WTC11 (cell line): ENCODE measurements around the gene TMEM108. TPM values are rescaled to one million over a fixed set of nuclear protein-coding genes. Genes with fewer than 3 reads are reported as not detected.

Experiments
- ATAC-seq: fragments of 200-7000 bp; cut with Tn5 transposase; 2 replicates; pipeline ENCODE4 v1.10.0; 2021; ENCODE audit warnings: mild to moderate bottlenecking, moderate library complexity
- CTCF ChIA-PET: fragments of 300-600 bp; sonication (Branson Sonifier 250); formaldehyde crosslinking; loops from one replicate; lab custom pipeline; 2021; ENCODE audit warnings: antibody characterized with exemption; lab: Charles Lee
- POLR2A ChIA-PET: fragments of 350-600 bp; sonication (Branson Sonifier 250); formaldehyde crosslinking; loops from one replicate; lab custom pipeline; 2021; ENCODE audit warnings: antibody characterized with exemption; lab: Charles Lee
- DNase-seq: peaks from one replicate; pipeline ENCODE4 v3.0.0; 2021; ENCODE audit warnings: low spot score
- H3K27ac Mint-ChIP-seq: 2 replicates; pipeline ENCODE4 v1.8.0; 2021; ENCODE audit warnings: mixed read lengths
- H3K27me3 Mint-ChIP-seq: 2 replicates; pipeline ENCODE4 v1.8.0; 2021; ENCODE audit warnings: low read depth, mild to moderate bottlenecking, moderate library complexity, mixed read lengths
- H3K36me3 Mint-ChIP-seq: 2 replicates; pipeline ENCODE4 v1.8.0; 2021; ENCODE audit warnings: mixed read lengths
- H3K4me1 Mint-ChIP-seq: 2 replicates; pipeline ENCODE4 v1.8.0; 2022; ENCODE audit warnings: mixed read lengths
- H3K4me3 Mint-ChIP-seq: 2 replicates; pipeline ENCODE4 v1.8.0; 2021; ENCODE audit warnings: mild to moderate bottlenecking, moderate library complexity, mixed read lengths
- H3K9me3 Mint-ChIP-seq: 2 replicates; pipeline ENCODE4 v1.8.0; 2021; ENCODE audit warnings: mixed read lengths
- AR ChIP-seq: fragments of 250-450 bp; sonication (Bioruptor Pico); IDR thresholded peaks from 2 replicates; pipeline ENCODE4 v1.9.0; 2021; ENCODE audit warnings: mild to moderate bottlenecking
- E2F5 ChIP-seq: sonication (generic); formaldehyde crosslinking; IDR thresholded peaks from 2 replicates; pipeline ENCODE4 v1.8.1; 2022; ENCODE audit warnings: mild to moderate bottlenecking, moderate library complexity, missing genetic modification reagents
- ELF4 ChIP-seq: sonication (generic); formaldehyde crosslinking; IDR thresholded peaks from 2 replicates; pipeline ENCODE4 v1.8.1; 2022; ENCODE audit warnings: low read depth, mild to moderate bottlenecking, moderate library complexity, missing genetic modification reagents
- ETV6 ChIP-seq: sonication (generic); formaldehyde crosslinking; IDR thresholded peaks from 2 replicates; pipeline ENCODE4 v1.8.1; 2022; ENCODE audit warnings: mild to moderate bottlenecking, missing genetic modification reagents
- FOXJ3 ChIP-seq: sonication (generic); formaldehyde crosslinking; IDR thresholded peaks from 2 replicates; pipeline ENCODE4 v1.9.0; 2021; ENCODE audit warnings: missing genetic modification reagents, mild to moderate bottlenecking, borderline replicate concordance
- FOXP1 ChIP-seq: sonication (generic); formaldehyde crosslinking; IDR thresholded peaks from 2 replicates; pipeline ENCODE4 v1.8.0; 2022; ENCODE audit warnings: missing genetic modification reagents, mild to moderate bottlenecking, moderate library complexity, borderline replicate concordance
- HMGA2 ChIP-seq: fragments of 250-450 bp; sonication (Bioruptor Pico); IDR thresholded peaks from 2 replicates; pipeline ENCODE4 v1.4.0; 2021; ENCODE audit warnings: mild to moderate bottlenecking, moderate library complexity
- IRF1 ChIP-seq: sonication (generic); formaldehyde crosslinking; IDR thresholded peaks from 2 replicates; pipeline ENCODE4 v1.8.0; 2023; ENCODE audit warnings: missing genetic modification reagents
- SMAD3 ChIP-seq: sonication (generic); formaldehyde crosslinking; IDR thresholded peaks from 2 replicates; pipeline ENCODE4 v1.8.0; 2022; ENCODE audit warnings: missing genetic modification reagents, mild to moderate bottlenecking, borderline replicate concordance
- TCF7 ChIP-seq: sonication (generic); formaldehyde crosslinking; IDR thresholded peaks from 2 replicates; pipeline ENCODE4 v1.8.0; 2022; ENCODE audit warnings: mild to moderate bottlenecking, low read depth, missing genetic modification reagents, moderate library complexity
- TEAD4 ChIP-seq: sonication (generic); formaldehyde crosslinking; IDR thresholded peaks from 2 replicates; pipeline ENCODE4 v1.8.0; 2022; ENCODE audit warnings: mild to moderate bottlenecking, missing genetic modification reagents
- TP53 ChIP-seq: sonication (generic); formaldehyde crosslinking; IDR thresholded peaks from 2 replicates; pipeline ENCODE4 v1.8.1; 2023; ENCODE audit warnings: mild to moderate bottlenecking, missing genetic modification reagents
- USF2 ChIP-seq: sonication (generic); formaldehyde crosslinking; IDR thresholded peaks from 2 replicates; pipeline ENCODE4 v1.8.1; 2023; ENCODE audit warnings: mild to moderate bottlenecking, missing genetic modification reagents, moderate library complexity
- ZBTB21 ChIP-seq: sonication (generic); formaldehyde crosslinking; IDR thresholded peaks from 2 replicates; pipeline ENCODE4 v1.8.1; 2023; ENCODE audit warnings: mild to moderate bottlenecking, missing genetic modification reagents, borderline replicate concordance
- ZNF423 ChIP-seq: fragments of 250-450 bp; sonication (Bioruptor Pico); IDR thresholded peaks from 2 replicates; pipeline ENCODE4 v2.1.2; 2022; ENCODE audit warnings: mild to moderate bottlenecking, moderate library complexity
- ZNF425 ChIP-seq: fragments of 250-450 bp; sonication (Bioruptor Pico); conservative IDR thresholded peaks from 2 replicates; pipeline ENCODE4 v1.9.0; 2021; ENCODE audit warnings: mild to moderate bottlenecking
- total RNA-seq: library from RNA; stranded (reverse); gene quantifications from 3 replicates; pipeline ENCODE4 v1.2.3, GENCODE V29; 2021
- TF ChIP-seq, protein P1 (sequence below): fragments of 250-450 bp; sonication (Bioruptor Pico); IDR thresholded peaks from 2 replicates; pipeline ENCODE4 v1.9.0; 2021; ENCODE audit warnings: moderate library complexity, mild to moderate bottlenecking, inconsistent platforms, borderline replicate concordance

Gene TMEM108
- total RNA-seq, 1 experiment from 2014 or later = 14.7 TPM

GRCh38 chr3:133054586-133054985 is 16.4 kb downstream of the TMEM108 start (continued):
- TF ChIP-seq USF2 (CRISPR knock-in tag) = no peak
- TF ChIP-seq, all 79 proteins: peak for 0

GRCh38 chr3:133055339-133055738 is 17.1 kb downstream of the TMEM108 start:
- H3K27me3 Mint-ChIP-seq = no peaks in the 10 kb centered on the region
- TF ChIP-seq ZNF425 = no peak
- TF ChIP-seq TCF7 = no peak
- TF ChIP-seq HMGA2 (CRISPR knock-in tag) = no peak
- no peak for TF ChIP-seq E2F5 (CRISPR knock-in tag)
- TF ChIP-seq ZNF423 (CRISPR knock-in tag) = no peak
- no peak for TF ChIP-seq ETV6 (CRISPR knock-in tag)
- TF ChIP-seq, protein P1, sequence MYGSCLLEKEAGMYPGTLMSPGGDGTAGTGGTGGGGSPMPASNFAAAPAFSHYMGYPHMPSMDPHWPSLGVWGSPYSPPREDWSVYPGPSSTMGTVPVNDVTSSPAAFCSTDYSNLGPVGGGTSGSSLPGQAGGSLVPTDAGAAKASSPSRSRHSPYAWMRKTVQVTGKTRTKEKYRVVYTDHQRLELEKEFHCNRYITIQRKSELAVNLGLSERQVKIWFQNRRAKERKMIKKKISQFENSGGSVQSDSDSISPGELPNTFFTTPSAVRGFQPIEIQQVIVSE (CRISPR knock-in tag) = no peak
- TF ChIP-seq TEAD4 (CRISPR knock-in tag) = no peak
- no peak for TF ChIP-seq AR (CRISPR knock-in tag)
- no peak for TF ChIP-seq SMAD3 (CRISPR knock-in tag)
- TF ChIP-seq TP53 (CRISPR knock-in tag) = no peak
- no peak for TF ChIP-seq FOXJ3
- TF ChIP-seq IRF1 = no peak
- no peak for TF ChIP-seq FOXP1 (CRISPR knock-in tag)
- no peak for TF ChIP-seq ELF4
- no peak for TF ChIP-seq ZBTB21 (CRISPR knock-in tag)
- CTCF ChIA-PET = interaction anchor here (1.9 kb wide), 1 partner anchor 14 kb away, joined by 5 read pairs; no protein-coding TSS in a partner anchor
- POLR2A ChIA-PET = no interaction called here
- ATAC-seq = peak; percentile 57; the same call in 1 of the 2 replicates
- no peak overlapping the region for H3K4me3 Mint-ChIP-seq
- DNase-seq = no peak
- H3K36me3 Mint-ChIP-seq = no peaks in the 10 kb centered on the region
- no peak overlapping the region for H3K27ac Mint-ChIP-seq
- peaks cover 60% of the 10 kb centered on the region for H3K4me1 Mint-ChIP-seq
- no peaks in the 10 kb centered on the region for H3K9me3 Mint-ChIP-seq
